Middle frontal gyrus (tissue), 1 donor: Measurements from ENCODE around the gene LOXL1.
"Not testable (repeated sequence)": the region's sequence is repeated elsewhere in the genome, so short reads cannot be mapped to it uniquely, and the experiment has no call there.

Experiments
- DNase-seq: peaks from one replicate; pipeline ENCODE4 v3.0.0-alpha.2; 2015; ENCODE audit warnings: low spot score; ENCODE audit errors: extremely low spot score

LOXL1 gene

GRCh38 chr15:73952171-73952912 is 26.1 kb downstream of the LOXL1 start:
- no peak for DNase-seq

- no peak for DNase-seq
These were observed 26.9 kb downstream of the LOXL1 start for GRCh38 chr15:73952913-73953750.

- no peak for DNase-seq
These were observed 28.2 kb downstream of the LOXL1 start for GRCh38 chr15:73954188-73955145.

DNA sequence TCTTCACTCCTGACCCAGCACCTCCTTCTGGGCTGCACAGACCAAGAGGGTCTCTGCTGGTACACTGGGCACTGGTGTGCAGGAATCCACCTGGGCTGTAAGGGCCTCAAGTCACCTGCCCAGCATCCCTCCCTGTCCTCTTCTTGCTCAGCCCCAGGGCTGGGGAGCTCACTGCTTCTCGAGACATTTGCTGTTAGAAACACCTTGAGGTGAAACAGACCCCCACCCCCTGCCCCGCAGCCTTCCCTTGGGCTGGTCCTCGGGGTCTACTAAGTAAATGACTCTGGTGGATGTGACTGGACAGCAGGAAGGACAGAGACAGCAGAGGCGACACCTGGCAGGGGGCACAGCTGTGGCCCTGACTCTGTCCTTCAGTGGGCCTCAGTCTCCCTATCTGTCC is 29.1 kb downstream of the LOXL1 start:
- DNase-seq, result no peak

DNA sequence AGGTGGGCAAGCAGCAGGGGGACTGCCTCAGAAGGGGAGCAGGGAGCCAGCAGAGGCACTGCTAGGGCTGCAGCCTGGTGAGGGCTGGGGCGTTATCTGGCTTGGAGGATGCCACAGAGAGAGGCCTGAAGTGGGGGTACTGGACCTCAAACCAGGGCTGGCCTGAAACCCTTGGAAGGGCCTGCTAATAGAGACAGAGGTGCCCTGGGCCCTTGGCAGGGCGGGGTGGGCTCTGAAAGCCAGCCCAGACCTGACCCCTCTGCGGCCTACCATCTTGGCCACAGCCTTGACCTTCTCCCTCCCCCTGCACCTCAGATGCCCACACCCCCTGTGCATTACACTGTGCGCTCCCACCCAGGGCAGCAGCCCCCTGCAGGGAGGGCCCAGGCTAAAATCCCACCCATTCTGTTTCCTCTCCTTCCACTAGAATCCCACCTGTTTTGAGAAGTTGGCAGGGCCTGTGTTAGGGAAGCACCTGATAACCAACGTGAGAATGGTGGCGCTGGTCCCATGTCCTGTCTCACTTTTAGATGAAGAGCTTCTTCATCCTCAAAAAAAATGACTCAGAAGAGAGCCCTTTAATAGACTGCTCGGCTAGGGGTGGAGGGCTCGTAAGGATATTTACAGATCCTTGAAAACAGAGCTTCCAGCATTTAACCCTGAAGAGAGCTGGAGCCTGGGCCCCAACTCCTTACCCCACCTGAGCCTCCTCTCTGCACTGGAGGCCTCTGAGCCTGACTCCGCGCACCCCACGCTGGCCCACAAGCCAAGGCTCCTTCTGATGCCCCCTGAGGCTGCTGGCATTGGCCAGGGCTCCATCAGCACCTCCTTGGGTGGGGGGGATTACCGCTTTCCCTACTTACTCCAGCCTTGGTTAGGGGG is 29.8 kb downstream of the LOXL1 start:
- no peak for DNase-seq

GRCh38 chr15:73956743-73957135 is 30.5 kb downstream of the LOXL1 start:
- DNase-seq, result no peak

GRCh38 chr15:73957276-73957675 is 31.0 kb downstream of the LOXL1 start:
- DNase-seq, result no peak

DNA sequence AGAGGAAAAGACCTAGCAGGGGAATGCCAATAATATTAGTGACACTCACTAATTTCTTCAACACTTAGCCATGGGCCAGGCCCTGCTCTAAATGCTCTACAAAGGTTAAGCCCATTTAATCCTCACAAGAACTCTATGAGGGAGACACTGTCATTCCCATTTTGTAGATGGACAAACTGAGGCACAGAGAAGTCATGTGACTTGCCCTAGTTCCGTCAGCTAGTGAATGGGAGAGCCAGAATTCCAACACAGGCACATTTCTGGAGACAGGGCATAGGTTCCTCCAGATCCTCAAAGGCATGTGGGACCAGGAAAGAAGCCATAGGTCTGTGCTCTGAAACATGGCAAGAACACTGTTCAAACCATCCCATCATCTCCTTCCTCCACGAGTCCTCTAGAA is 31.5 kb downstream of the LOXL1 start:
- no peak for DNase-seq

DNA sequence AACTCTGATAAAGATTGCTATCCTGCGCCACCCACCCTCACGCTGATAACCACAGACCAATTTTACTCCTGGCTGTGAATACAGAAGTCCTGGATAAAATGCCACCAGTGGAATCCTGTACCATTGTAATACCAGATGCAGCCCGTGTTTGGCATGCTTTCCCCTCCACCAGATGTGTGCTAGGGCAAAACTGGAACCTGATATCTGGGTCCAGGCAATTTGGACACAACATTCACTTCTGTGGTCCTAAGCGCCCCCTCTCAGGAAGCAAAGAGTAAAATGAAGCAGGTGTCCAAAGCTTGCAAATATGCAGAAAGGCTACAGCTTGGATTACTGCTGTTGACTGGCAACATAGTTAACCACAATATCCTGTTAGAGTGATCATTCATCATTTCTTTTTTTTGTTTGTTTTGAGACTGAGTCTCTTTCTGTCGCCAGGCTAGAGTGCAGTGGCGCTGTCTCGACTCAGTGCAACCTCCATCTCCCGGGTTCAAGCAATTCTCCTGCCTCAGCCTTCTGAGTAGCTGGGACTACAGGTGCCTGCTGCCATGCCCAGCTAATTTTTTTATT is 32.8 kb downstream of the LOXL1 start:
- DNase-seq, result no peak

DNA sequence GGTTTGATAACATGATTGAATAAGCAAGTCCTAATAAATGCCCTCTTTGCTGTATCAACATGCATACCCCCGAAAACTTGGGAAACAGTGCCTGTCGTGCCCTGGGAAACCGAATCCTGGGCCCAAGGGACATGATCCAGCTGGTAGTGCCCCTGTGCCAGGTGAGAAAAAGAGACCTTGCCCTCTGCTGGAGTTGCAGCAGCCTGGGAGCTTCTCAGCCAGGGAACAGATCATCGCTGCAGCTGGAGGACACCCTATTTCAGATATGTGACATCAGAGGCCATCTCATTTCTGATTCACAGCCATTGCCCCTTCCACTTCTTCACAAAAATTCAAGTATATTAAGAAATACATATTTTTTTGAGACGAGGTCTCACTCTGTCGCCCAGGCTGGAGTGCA is 33.5 kb downstream of the LOXL1 start:
- no peak for DNase-seq

- not testable (repeated sequence) for DNase-seq
These were observed 34.3 kb downstream of the LOXL1 start for GRCh38 chr15:73960472-73961070.

GRCh38 chr15:73962433-73962832 is 36.2 kb downstream of the LOXL1 start:
- DNase-seq, result no peak

DNA sequence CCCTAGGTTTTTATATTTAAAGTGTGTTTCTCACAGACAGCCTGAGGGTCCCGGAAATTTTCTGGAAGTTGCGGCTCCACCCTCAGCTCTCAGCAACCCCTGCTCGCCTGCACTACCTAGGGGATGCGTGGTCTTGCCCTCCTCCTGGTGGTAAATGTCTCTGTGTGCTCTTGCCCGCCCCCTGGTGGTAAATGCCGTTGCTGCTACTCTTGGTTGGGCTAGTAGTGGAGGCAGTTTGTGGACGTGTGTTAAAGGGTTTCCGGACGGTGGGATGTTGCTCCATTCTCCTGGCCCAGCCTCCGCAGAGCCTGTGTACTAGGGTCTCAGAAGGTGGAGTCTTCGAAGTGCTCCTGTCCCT is 38.5 kb downstream of the LOXL1 start:
- peak; percentile 30 for DNase-seq

- no peak for DNase-seq
These were observed 39.0 kb downstream of the LOXL1 start for GRCh38 chr15:73965094-73965757.

- DNase-seq, result no peak
These were observed 39.5 kb downstream of the LOXL1 start for GRCh38 chr15:73965758-73966113.

- no peak for DNase-seq
These were observed 42.2 kb downstream of the LOXL1 start for GRCh38 chr15:73968461-73968860.

- no peak for DNase-seq
These were observed 43.0 kb downstream of the LOXL1 start for GRCh38 chr15:73969151-73969759.

DNA sequence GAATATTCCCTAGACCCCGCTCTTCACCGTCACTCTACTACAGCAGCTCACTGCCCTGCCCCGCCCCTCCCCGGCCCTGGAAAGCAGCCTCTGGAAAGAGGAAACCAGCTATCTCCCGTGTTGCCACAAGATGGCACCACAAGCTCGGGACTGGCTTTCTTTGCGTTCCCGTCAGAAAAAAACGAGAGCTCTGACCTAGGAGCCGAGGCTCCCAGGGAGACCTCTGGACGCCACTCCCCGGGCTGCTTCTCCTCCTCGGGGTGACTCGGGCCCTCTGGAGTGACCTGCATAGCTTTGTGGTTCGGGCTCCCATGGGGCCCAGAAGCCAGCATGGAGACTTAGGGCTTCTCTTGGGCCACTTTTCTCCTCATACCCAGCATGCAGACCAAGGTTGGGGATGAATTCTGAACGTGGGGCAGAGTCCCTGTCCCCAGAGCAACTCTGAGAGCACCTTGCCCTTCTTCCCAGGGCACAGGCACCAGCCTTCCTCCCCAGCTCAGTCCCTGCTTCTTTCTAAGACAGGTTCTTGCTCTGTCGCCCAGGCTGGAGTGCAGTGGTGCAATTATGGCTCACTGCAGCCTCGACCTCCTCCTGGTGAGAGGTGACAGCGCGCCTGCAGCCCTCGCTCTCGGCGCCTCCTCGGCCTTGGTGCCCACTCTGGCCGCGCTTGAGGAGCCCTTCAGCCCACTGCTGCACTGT is 46.9 kb downstream of the LOXL1 start:
- DNase-seq, result peak; percentile 62
